IgD-negative memory B cell (primary cell): ENCODE measurements around the gene CNTN5. TPM values are rescaled to one million over a fixed set of nuclear protein-coding genes. Genes with fewer than 3 reads are reported as not detected.

Source experiments
- H3K27ac Mint-ChIP-seq, 3 donors: one replicate each; pipeline ENCODE4 v1.8.0; 2020 to 2022; ENCODE audit warnings: mild to moderate bottlenecking in 3 of 3, mixed read lengths in 3 of 3, moderate library complexity in 1 of 3
- H3K27me3 Mint-ChIP-seq: one replicate; pipeline ENCODE4 v1.8.0; 2021; ENCODE audit warnings: mixed read lengths
- H3K36me3 Mint-ChIP-seq: one replicate; pipeline ENCODE4 v1.8.0; 2020; ENCODE audit warnings: mild to moderate bottlenecking, mixed read lengths
- H3K4me1 Mint-ChIP-seq, 3 donors: one replicate each; pipeline ENCODE4 v1.8.0; 2020 to 2022; ENCODE audit warnings: mixed read lengths in 3 of 3, mild to moderate bottlenecking in 1 of 3
- H3K4me3 Mint-ChIP-seq, 4 donors: one replicate each; pipeline ENCODE4 v1.8.0; 2020 to 2022; ENCODE audit warnings: mild to moderate bottlenecking in 4 of 4, mixed read lengths in 4 of 4, moderate library complexity in 3 of 4
- H3K9me3 Mint-ChIP-seq, 3 donors: one replicate each; pipeline ENCODE4 v1.8.0; 2020 to 2021; ENCODE audit warnings: mixed read lengths in 3 of 3, mild to moderate bottlenecking in 1 of 3
- polyA plus RNA-seq: library from polyadenylated mRNA; unstranded; fragments of 300-500 nt; fragmentation: Illumina TruSeq; gene quantifications from one replicate; pipeline ENCODE4 v1.2.3, GENCODE V29; 2021

CNTN5 gene
- polyA plus RNA-seq, 1 donor from 2014 or later: not detected

- Mint-ChIP-seq H3K4me1 (peaks cover 0 to 2% (median 0%) of the 10 kb centered on the region in 3 donors), H3K36me3 (peaks cover 2% of the 10 kb centered on the region), H3K4me3 (no peak overlapping the region), H3K9me3 (peaks cover 3% of the 10 kb centered on the region in 3 donors), H3K27me3 (no peaks in the 10 kb centered on the region), H3K27ac (no peak overlapping the region)
Measured at GRCh38 chr11:99352642-99353041, 331.9 kb downstream of the CNTN5 start.

- no peak overlapping the region for H3K27ac Mint-ChIP-seq
- H3K4me3 Mint-ChIP-seq: no peak overlapping the region
- H3K27me3 Mint-ChIP-seq: no peaks in the 10 kb centered on the region
- no peaks in the 10 kb centered on the region for H3K36me3 Mint-ChIP-seq
- H3K9me3 Mint-ChIP-seq: peaks cover 0 to 7% (median 4%) of the 10 kb centered on the region in 3 donors
- H3K4me1 Mint-ChIP-seq: no peaks in the 10 kb centered on the region
Measured at GRCh38 chr11:99366546-99366945, 345.8 kb downstream of the CNTN5 start.

DNA sequence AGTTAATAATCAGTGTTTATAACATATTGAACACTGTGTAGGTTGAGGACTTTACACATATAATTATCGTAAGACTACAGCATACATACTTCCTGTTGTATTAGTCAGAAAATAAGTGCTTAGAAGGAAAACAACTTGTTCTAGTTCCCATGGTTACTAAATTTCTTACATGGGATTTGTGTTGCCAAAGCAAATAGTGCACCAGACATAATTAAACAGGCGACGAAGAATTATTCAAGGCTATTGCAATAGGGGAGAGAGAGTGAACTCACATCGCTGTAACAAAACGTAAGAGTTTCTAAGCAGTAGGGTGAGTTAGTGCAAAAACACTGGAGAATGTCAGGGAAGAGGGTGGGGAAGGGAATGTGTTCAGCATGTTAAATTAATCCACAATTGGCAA is 347.8 kb downstream of the CNTN5 start:
- H3K27ac Mint-ChIP-seq: no peak overlapping the region
- no peak overlapping the region for H3K4me3 Mint-ChIP-seq

GRCh38 chr11:99370549-99371216 is 349.9 kb downstream of the CNTN5 start:
- Mint-ChIP-seq H3K27me3 (no peaks in the 10 kb centered on the region), H3K4me3 (no peak overlapping the region), H3K9me3 (peaks cover 0 to 6% (median 0%) of the 10 kb centered on the region in 3 donors), H3K27ac (no peak overlapping the region), H3K4me1 (no peaks in the 10 kb centered on the region), H3K36me3 (peaks cover 2% of the 10 kb centered on the region)

More for the DNA sequence above, 347.8 kb downstream of the CNTN5 start:
- H3K9me3 Mint-ChIP-seq: peaks cover 0 to 6% (median 4%) of the 10 kb centered on the region in 3 donors
- no peaks in the 10 kb centered on the region for H3K36me3 Mint-ChIP-seq
- no peaks in the 10 kb centered on the region for H3K27me3 Mint-ChIP-seq
- no peaks in the 10 kb centered on the region for H3K4me1 Mint-ChIP-seq

DNA sequence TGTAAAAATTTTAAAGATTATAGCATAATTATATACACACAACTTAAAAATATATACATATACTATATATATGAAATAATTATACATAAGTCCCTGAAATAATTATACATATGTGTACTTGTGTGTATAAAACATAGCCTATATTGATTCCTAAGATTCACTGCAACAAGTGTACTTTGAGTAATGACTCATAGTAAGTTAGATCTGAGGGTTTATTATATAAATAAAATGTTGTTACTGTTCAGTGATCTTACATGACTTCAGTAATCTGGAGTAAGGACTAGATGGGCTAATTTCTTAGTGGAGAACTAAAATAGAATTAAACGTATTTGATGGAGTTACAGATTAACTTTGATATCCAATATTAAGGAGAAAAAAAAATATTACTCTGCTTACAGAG is 350.5 kb downstream of the CNTN5 start:
- Mint-ChIP-seq H3K36me3 (peaks cover 2% of the 10 kb centered on the region), H3K27ac (no peak overlapping the region), H3K4me1 (no peaks in the 10 kb centered on the region)

DNA sequence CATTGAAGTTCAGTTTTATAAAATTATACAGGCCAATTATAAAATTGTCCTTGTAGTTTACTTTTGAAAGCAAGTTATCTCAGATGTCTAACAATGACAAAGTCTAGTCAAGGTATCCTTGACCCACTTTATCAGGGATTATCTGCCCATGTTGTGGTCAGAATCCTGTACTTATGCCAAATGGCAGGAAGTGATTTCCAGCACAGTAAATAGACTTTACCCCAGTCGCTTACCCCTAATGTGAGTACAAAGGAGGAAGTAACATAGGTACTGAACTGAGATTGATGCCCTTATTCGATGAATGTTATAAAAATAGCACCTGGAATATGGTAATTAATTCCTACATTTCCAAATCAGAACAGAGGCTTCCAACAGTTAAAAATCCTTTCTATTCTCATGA is 355.7 kb downstream of the CNTN5 start:
- H3K9me3 Mint-ChIP-seq: peaks cover 0 to 5% (median 0%) of the 10 kb centered on the region in 3 donors
- H3K27me3 Mint-ChIP-seq: no peaks in the 10 kb centered on the region
- H3K36me3 Mint-ChIP-seq: peaks cover 2% of the 10 kb centered on the region

More for the DNA sequence above, 350.5 kb downstream of the CNTN5 start:
- H3K4me3 Mint-ChIP-seq: no peak overlapping the region
- no peaks in the 10 kb centered on the region for H3K27me3 Mint-ChIP-seq
- H3K9me3 Mint-ChIP-seq: peaks cover 0 to 5% (median 0%) of the 10 kb centered on the region in 3 donors

DNA sequence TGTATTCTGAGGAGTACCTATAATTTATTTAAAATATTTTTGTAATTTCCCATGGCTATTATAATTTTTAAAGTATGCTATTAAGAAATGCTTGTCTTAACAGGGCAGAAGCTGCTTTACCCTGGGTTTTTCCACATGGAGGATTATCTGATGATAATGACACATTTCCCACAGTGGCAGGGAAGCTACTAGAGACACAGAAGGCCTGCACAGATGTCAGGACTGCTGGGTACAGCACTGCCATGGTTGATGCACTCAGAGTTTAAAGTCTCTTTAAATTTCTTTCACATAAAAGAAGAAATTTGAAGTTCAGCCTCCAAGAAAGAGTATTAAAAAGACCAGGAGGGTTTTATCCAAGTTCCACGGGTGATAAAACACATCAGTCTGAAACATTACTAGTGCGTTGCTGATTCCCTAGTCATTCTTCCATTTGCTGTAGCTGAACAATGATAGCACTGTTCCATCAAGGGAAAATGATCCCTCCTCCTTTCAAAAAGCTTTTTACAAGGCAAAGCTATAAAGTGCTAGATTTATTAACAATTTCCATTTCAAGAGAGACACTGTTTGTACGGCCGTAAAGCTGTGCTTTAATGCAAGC is 363.0 kb downstream of the CNTN5 start:
- no peaks in the 10 kb centered on the region for H3K36me3 Mint-ChIP-seq
- H3K4me3 Mint-ChIP-seq: no peak overlapping the region
- H3K9me3 Mint-ChIP-seq: peaks cover 4 to 15% (median 6%) of the 10 kb centered on the region in 3 donors
- no peaks in the 10 kb centered on the region for H3K4me1 Mint-ChIP-seq
- no peak overlapping the region for H3K27ac Mint-ChIP-seq
- H3K27me3 Mint-ChIP-seq: no peaks in the 10 kb centered on the region

More for the DNA sequence above, 355.7 kb downstream of the CNTN5 start:
- Mint-ChIP-seq H3K27ac (no peak overlapping the region), H3K4me3 (no peak overlapping the region), H3K4me1 (no peaks in the 10 kb centered on the region)

GRCh38 chr11:99391245-99391644 is 370.5 kb downstream of the CNTN5 start:
- H3K4me1 Mint-ChIP-seq: no peaks in the 10 kb centered on the region
- H3K27ac Mint-ChIP-seq: no peak overlapping the region
- H3K4me3 Mint-ChIP-seq: no peak overlapping the region
- H3K9me3 Mint-ChIP-seq: peaks cover 2 to 10% (median 2%) of the 10 kb centered on the region in 3 donors
- no peaks in the 10 kb centered on the region for H3K27me3 Mint-ChIP-seq
- no peaks in the 10 kb centered on the region for H3K36me3 Mint-ChIP-seq

- H3K4me3 Mint-ChIP-seq: no peak overlapping the region
- no peaks in the 10 kb centered on the region for H3K4me1 Mint-ChIP-seq
- no peaks in the 10 kb centered on the region for H3K36me3 Mint-ChIP-seq
- H3K27ac Mint-ChIP-seq: no peak overlapping the region
- H3K27me3 Mint-ChIP-seq: no peaks in the 10 kb centered on the region
- H3K9me3 Mint-ChIP-seq: peaks cover 0 to 5% (median 4%) of the 10 kb centered on the region in 3 donors
Measured at GRCh38 chr11:99406345-99406744, 385.6 kb downstream of the CNTN5 start.

DNA sequence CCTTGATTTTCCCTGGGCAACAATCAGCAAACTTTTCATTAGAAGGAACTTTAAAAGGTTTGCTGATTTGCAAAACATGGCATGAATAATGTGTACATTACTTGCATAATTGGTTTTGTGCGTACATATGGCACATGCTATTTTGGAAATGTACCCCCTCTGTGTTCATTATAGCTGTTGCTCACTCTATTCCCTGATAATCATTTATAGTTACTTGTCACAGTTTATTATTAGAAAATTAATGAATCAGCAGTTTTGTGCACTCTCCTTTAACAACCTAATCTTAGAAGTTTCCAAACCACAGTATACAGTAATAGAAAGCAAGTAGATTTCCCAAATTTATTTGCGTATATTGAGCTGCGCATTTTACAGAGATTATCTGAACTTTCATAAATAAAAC is 389.9 kb downstream of the CNTN5 start:
- H3K4me1 Mint-ChIP-seq: no peaks in the 10 kb centered on the region
- H3K27me3 Mint-ChIP-seq: no peaks in the 10 kb centered on the region
- H3K36me3 Mint-ChIP-seq: no peaks in the 10 kb centered on the region
- no peak overlapping the region for H3K4me3 Mint-ChIP-seq
- H3K9me3 Mint-ChIP-seq: peaks cover 0 to 2% (median 0%) of the 10 kb centered on the region in 3 donors
- H3K27ac Mint-ChIP-seq: no peak overlapping the region

DNA sequence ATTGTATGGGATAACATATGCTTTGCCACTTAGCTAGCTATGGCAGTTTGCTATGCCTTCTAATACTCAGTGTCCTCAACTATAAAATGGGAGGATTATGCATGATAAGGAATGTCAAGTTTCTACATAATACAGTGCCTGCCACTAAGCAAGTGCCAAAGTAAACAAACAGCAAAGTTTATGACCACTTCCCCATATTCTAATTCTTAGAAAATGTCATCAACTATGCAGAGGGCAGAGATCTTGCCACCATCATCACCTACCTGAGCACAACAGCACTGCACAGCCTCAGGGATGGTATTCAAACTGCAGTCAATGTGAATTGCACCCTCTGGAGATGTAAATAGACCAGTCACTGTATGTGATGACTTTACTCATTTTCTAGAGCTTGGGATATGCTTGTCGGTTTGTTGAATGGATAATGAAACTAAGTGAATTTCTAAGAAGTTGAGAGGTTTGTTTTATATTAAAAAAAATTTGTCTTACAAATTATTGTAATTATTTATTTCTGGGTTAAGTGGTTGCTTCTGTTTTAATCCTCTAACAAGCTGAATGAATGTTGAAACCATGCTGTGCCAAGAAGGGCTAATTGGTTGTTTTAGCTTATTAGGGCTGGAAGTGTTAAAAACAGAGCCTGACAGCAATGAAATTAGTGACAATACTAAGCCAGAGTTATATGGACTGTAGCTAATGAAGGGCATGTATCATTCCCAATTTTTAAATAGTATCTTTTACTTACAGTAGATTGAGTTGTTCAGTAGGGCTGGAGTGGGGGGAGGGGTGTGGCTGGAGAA is 398.4 kb downstream of the CNTN5 start:
- Mint-ChIP-seq H3K36me3 (no peaks in the 10 kb centered on the region), H3K9me3 (peaks cover 1 to 9% (median 6%) of the 10 kb centered on the region in 3 donors), H3K27me3 (no peaks in the 10 kb centered on the region)

GRCh38 chr11:99419991-99420390 is 399.2 kb downstream of the CNTN5 start:
- peaks cover 3 to 9% (median 7%) of the 10 kb centered on the region in 3 donors for H3K9me3 Mint-ChIP-seq
- H3K27ac Mint-ChIP-seq: no peak overlapping the region
- no peaks in the 10 kb centered on the region for H3K36me3 Mint-ChIP-seq
- no peak overlapping the region for H3K4me3 Mint-ChIP-seq
- no peaks in the 10 kb centered on the region for H3K27me3 Mint-ChIP-seq
- no peaks in the 10 kb centered on the region for H3K4me1 Mint-ChIP-seq

More for the DNA sequence above, 398.4 kb downstream of the CNTN5 start:
- Mint-ChIP-seq H3K27ac (no peak overlapping the region), H3K4me1 (no peaks in the 10 kb centered on the region), H3K4me3 (no peak overlapping the region)

DNA sequence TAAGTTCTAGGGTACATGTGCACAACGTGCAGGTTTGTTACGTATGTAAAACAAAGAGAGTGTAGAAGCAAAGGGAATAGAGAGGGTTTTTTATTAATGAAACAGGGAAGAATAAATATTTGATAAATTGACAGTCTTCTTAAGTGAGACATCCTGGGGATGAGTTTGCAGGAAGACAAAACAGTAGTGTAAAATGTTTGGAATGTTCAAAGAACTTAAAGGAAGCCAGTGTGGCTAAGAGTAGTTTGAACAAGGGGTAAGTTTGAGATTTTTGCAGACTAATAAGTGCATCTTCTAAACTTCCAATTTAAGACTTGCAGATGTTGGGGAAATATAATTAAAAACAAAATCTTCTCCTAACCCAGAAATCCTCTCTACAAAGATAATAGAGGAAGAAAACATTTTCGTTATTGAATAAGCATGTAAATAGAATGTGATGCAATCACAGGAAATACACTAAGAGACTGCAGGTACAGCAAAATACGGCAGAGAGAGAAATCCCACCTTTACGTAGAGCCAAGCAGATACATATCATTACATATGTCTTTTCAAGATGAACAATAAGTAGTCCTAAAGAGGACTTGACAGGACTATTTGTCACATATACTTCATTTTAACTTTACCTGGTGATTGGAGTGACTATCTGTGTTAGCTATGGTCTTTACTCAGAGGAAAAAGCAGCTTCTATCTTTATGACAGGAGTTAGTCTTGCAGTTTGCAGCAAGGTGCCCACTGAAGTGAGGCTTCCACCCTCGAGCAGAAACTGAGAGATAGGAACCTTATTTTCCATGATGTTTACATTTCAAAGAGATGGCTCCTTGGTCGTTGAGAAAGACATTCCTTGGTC is 402.1 kb downstream of the CNTN5 start:
- H3K9me3 Mint-ChIP-seq: peaks cover 3 to 9% (median 5%) of the 10 kb centered on the region in 3 donors
- no peaks in the 10 kb centered on the region for H3K36me3 Mint-ChIP-seq
- H3K27ac Mint-ChIP-seq: no peak overlapping the region
- H3K27me3 Mint-ChIP-seq: no peaks in the 10 kb centered on the region
- no peaks in the 10 kb centered on the region for H3K4me1 Mint-ChIP-seq
- H3K4me3 Mint-ChIP-seq: no peak overlapping the region

- Mint-ChIP-seq H3K9me3 (peaks cover 3 to 9% (median 5%) of the 10 kb centered on the region in 3 donors), H3K4me3 (no peak overlapping the region), H3K27ac (no peak overlapping the region), H3K27me3 (no peaks in the 10 kb centered on the region), H3K36me3 (no peaks in the 10 kb centered on the region), H3K4me1 (no peaks in the 10 kb centered on the region)
Measured at GRCh38 chr11:99423428-99423983, 402.8 kb downstream of the CNTN5 start.
